GM18519 (cell line): ENCODE measurements around the gene PHACTR1.

Source experiments
- ATAC-seq: cut with Tn5 transposase; IDR thresholded peaks from one replicate; pipeline ENCODE4 v1.9.1; 2021; ENCODE audit warnings: mild to moderate bottlenecking, moderate library complexity; ENCODE audit not compliant: unreplicated experiment, low FRiP score

Gene PHACTR1

DNA sequence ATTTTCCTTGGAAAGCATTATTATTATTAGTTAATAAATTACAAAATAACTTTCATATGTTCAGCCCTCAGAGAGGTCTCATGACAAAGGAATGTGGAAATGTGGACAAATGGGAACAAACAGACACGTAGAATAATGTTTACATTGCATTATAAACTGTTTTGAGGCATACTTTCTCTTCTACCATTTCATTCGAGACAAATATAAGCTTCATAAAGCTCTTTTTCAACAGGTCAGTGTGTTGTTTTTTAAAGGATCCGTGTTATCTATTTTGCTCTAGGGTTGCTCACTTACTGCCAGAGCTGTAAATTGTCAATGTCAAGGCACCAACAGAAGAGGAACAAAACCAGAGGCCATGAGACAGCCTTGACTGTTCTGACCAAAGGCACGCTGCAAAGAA is 256.8 kb downstream of the PHACTR1 start:
- ATAC-seq, result no peak

DNA sequence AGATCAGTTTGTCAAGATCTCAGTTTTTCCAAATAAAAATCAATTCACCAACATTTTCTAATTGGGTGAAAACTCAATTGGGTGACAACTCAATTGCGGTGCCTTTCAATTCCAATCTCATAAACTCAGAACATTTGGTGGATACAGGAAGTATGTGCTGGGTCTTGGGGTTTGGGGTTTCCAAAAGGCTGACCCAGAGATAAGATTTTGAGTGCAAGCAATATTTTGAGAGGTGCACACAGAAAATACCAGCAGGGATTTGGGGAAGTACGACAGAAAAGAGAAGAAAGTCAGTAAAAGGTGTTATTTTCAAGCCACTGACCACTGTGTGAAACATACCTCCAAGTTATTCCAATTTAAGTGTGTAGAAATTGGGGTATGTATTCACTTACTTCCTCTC is 258.0 kb downstream of the PHACTR1 start:
- no peak for ATAC-seq

DNA sequence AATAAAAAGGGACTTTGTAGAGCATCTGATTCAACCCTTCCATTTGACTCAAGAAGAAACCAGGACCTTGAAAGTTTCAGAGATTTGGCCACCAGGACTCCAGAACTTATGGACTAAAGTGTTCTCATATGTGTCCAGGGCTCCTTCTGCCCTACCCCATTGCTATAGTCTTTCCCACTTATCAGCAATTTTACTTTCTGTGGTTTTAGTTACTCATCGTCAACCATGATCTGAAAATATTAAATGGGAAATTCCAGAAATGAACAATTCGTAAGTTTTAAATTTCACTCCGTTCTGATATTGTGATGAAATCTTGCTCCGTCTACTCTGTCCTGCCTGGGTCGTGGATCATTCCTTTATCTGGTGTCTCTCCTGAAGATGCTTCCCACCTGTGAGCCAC is 259.8 kb downstream of the PHACTR1 start:
- no peak for ATAC-seq

DNA sequence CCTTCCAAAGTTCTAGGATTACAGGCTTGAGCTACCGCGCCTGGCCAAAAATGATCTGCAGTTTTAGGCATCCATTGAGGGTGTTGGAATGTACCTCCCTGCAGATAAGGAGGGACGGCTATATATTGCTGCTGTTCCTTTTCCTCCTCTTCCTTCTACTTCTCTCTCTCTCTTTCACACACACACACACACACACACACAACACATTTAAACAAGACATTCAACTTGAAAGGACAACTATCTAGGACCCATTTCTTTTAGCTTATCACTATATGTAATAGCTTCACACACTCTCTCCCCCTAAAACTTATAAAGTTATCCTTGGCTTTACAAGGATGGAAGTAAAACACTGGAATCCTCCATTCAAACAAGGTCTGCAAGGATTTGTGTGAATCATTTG is 260.6 kb downstream of the PHACTR1 start:
- ATAC-seq, result no peak

DNA sequence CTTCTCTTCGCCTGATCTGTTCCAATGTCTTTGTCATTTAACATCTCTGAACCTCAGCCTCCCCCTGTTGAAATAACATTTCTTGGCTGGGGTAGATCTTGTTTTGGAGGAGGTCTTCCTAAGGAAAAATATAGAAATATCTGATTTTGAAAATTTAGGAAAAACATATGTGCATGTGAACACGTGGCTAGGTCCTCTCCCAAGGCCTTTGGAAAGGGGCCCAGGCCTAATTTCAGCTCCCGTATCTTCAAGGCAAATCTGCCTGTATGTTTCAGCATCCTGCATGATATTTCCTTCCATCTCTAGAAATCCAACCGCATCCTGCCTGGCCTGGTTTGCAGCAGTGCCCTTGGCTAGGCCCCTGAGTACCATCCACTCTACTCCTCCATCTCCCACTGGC is 261.2 kb downstream of the PHACTR1 start:
- ATAC-seq, result no peak

DNA sequence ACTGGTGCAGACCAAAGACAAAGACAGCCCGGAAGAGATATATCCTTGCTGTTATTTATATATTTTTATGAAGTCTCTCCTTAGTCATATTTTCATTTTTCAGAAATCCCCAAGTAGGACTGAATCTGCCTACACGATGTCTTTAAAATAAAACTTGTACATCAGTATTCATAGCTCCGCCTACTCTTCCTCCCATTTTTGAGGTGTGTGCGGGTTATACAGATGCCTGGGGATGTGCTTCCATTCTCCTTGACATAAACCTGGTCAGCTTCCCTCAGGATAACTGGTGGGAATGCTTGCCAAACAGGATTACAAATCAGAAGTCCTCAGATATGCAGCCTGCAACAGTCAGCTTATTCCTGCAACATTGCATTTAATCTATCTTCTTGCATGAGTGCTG is 264.2 kb downstream of the PHACTR1 start:
- ATAC-seq, result no peak

DNA sequence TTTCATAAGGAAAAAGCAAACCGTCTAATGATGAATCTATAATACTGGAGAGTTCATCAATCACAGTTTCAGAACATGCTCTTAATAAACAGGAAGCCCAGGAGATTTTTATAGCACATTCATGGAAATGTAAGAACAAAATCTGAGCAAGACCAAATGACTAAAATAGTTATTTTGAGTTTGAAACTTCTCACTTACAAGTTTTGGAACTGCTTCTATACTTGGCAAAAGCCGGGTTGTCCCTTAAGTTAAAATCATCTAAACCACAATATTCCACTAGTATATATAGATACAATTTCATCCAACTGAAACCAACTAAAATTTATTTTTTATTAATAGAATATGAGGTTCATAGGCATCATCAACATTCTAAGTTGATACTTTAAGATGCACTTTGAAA is 268.2 kb downstream of the PHACTR1 start:
- ATAC-seq, result no peak

DNA sequence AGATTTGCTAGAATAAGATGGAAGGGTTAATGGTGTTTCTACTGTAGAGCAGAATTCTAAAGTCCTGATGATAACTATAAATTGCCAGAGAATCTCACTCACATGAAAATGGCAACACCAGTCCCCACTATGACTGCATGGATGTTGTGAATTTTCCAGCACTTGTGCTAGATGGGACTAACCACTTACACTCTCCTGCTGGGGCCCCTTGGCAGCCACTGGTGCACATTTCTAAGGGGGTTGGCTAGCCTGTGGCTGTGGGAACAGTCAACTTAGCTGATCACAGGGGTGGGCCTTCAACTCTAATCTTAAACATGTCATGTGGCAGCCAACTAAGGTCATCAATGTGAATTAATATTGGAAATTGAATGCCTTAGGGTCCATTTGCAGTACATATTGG is 271.2 kb downstream of the PHACTR1 start:
- no peak for ATAC-seq

DNA sequence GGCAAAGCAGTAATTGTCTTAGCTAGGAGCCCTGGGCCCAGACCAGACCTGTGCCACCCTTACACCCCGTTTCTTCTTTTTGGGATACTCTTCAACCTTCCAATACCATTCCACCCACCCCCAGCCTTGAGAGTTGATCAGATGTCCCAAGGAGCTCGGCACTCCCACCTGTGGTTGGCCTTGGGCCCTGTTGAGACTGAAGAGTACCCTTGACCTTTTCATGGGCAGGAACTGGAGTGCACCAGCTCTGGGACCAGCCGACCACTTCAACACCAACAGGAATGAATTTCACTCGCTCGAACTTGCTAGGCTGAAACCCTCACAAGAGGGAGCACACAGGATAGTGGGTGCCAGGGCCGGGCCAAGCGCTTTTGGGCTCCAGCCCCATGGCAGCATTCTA is 273.6 kb downstream of the PHACTR1 start:
- ATAC-seq, result no peak

DNA sequence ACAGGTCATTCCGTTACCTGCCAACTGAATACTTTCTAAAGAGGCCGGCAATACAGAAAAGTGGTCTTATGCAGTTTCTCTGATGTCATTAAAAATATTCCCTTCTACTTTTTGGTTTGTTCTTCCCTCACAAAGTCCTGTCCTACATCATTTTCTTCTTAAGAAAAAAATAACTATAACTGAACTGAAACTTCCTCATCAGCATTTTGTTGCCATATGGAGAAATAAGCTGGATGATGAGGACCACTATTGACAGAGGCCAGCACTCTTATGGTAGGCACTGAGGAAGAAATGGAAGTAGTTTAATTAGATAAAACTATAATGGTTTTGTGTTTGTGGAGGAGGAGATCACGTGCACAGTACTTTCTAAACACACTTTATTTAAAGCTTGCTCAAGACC is 274.9 kb downstream of the PHACTR1 start:
- no peak for ATAC-seq

DNA sequence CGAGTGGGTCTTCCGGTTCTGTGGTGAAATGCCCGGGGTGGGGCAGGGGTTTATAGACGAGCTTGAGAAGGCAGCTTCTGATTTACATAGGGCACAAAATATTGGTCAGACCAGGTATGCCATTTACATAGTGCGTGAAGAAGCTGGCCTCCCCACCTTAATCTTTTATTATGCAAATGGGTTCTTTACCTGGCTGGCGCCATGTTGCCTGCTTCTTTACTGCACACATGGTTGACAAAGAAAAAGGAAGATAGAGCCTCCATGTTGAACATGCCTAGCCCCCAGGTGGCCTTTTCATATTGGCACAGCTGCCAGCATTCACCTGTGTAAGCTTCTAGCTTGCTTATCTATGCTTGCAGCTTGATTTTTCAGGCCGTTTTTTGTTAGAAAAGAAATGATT is 276.2 kb downstream of the PHACTR1 start:
- no peak for ATAC-seq

DNA sequence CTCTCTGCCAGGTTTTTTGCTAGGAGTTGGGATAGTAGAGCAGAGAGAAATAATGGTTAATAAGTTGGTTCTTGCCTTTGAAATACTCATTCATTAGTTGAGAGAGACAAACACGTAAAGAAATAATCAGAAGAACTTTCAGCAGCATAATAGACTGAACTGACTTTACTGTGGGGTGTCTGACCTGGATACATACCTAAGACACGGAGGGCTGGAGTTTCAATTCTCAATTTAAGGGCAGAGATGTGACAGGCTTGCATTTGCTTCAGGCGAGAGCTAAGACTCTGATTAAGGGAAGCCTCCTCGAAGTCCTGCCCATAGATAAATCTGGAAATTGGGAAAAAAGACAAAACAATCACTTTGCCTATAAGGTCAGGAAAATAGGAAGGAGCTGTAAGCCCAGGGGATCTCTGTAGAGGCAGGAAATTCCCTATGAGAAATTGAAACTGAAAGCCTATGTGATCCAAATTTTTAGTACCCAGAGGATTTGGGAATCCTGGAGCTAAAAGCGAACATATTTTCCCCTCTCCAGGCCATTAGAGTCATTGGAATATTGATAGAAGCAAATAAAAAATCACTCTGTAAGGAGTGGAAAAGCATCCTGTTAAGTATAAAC is 276.8 kb downstream of the PHACTR1 start:
- no peak for ATAC-seq

DNA sequence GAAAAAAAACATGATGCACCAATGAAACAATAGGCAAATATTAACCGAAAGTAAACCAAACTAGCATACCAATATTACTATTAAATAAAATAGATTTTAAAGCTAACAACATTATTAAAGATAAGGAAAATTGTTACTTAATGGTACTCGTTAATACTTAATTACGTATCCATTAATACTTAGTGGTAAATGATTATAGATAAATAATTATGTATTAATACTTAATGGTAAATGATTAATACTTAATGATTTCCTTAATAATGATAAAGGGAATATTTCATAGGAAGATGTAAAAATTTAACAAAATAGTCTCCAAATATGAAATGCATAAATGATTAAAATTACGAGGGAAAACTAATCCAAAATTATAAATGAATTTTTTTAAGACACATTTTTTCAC is 278.9 kb downstream of the PHACTR1 start:
- ATAC-seq, result no peak

DNA sequence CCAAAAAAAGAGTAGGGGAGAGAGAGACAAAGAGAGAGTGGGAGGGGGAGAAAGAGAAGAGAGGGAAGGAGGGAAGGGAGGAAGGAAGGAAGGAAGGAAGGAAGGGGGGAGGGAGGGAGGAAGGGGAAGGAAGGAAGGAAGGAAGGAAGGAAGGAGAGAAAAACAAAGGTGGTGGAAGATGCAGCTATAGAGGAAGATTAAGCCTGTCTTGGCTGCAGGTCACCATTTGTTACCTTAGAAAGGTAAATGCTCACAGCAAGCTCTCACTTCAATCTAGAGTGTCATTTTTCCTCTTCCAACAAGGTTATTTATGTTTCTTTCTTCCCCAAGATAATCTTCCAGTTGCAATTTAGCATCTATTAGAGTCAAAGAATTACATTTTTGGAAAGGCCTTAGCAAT is 284.0 kb downstream of the PHACTR1 start:
- no peak for ATAC-seq

DNA sequence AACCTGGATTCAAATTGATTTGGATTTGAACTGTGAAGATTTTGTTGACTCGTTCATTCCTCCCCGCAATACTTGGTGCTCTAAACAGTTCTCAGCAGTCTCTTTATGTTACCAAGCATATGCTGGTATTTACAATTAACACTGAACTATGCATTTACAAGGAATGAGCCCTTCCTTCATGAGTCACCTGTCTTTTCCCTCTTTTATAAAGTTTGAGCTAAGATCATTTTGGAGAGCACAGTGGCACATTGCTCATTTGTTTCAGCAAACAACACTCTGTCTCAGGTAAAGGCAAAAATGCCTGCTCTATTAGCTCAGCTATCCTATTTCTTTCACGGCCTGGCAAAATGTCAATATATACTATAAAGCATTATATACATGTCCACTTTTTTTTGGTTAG is 285.4 kb downstream of the PHACTR1 start:
- ATAC-seq, result no peak

DNA sequence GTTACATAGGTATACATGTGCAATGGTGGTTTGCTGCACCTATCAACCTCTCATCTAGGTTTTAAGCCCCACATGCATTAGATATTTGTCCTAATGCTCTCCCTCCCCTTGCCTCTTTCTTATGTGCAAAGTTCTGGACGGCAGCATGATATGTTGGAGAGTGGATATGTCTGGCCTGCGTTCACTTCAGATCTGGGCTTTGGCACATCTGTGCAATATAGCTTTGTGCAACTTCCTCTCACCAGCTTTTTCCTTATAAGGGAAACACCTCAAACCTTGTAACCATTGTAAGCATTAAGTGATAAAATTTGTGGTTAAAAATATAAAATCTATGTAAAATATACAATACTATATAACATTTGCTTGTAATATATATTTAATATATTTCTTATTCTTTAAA is 288.0 kb downstream of the PHACTR1 start:
- no peak for ATAC-seq

DNA sequence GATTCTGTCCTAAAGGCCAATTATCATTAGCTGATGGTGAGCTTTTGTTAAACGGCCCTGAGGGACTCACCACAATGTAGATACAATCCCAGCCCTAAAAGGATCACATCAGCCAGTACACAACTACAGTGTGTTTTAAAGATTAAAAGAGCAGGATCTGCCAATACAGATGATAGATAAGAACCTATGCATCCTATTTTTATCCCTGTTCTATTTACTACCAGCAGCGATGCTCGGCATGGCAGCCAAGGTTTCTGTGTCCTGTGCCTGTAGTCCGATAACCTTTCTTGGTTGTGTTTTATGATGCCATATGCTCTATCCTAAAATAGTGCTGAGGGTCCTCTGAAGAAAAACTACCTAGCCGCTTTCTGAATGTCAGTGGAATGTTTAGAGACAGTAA is 289.4 kb downstream of the PHACTR1 start:
- no peak for ATAC-seq

DNA sequence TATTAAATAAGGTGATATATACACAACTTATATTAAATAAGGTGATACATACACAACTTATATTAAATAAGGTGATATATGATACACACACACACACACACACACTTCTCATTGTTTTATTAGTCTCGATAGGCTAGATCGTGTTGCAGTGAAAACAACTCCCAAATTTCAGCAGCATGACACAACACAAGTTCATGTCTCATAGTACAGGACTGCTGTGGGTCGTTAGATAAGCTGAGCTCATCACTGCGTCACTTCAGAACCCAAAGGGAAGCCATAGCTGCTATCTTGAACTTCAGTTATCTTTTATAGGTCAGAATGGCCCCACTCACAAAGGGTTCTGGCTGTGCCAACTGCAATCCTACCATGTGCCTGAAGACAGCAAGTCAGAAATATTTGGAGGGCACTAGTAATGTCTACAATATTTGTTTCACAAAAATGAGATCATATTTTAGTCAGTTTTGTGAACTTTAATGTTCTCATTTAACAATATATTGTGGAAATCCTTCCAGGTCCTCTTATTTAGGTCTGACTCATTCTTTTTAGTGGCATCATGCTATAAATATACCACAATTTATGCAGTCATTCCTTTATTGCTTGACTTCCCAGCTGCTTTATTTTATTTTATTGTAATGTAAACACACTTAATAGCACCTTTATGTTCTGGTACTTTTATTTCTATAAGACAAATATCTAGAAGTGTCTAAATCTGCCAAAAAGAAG is 290.2 kb downstream of the PHACTR1 start:
- ATAC-seq, result no peak

DNA sequence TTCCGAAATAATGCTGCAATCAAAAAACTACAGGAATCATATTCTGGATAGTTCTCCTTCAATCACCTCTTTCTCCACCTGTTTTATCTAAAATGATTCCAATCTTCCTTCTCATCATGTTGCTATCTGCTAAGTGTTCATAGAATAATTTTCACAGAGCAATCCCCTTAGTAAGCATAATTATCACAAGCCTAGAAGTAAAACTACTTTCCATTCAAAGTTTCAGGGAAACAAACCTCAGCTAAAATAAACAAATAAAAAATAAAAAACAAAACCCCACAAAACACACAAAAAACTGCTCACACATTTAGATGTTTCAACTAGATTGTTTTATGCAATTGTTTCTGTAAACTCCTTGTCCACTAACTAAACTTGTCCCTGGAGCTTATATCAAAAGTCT is 291.2 kb downstream of the PHACTR1 start:
- no peak for ATAC-seq

DNA sequence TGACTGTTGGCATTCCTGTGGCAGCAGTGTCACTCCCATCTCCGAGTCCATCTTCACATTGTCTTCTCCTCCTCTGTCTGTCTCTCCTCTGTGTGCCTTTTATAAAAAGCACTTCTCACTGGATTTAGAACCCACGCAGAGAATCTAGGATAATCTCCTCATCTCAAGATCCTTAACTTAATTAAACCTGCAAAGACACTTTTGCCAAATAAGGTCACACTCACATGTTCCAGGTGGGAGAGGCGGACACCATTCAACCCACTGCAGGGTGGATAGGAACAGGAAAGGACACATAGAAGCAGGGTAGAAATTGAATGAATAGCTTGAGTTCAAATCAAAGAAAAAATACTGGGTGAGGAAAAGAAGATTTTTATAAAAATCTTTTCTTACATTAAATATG is 292.5 kb downstream of the PHACTR1 start:
- no peak for ATAC-seq

DNA sequence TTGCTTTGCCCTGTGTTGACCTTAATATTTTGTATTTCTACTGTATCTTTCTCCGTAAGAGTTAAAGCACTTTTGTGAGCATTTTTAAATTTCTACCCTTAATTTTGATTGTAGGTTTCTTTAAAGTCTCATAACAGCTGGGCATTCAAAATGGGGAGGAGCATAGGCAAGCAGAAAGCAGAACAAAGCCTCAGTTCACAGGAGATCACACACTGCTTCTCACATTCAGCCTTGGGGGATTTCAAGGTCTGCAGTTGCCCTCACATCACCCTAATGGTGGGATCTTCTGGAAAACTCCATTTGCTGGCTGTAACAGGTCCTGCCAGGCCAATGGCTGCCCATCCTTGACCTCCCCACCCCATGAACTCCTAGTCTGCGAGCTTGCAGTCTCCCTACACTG is 292.9 kb downstream of the PHACTR1 start:
- ATAC-seq, result no peak

DNA sequence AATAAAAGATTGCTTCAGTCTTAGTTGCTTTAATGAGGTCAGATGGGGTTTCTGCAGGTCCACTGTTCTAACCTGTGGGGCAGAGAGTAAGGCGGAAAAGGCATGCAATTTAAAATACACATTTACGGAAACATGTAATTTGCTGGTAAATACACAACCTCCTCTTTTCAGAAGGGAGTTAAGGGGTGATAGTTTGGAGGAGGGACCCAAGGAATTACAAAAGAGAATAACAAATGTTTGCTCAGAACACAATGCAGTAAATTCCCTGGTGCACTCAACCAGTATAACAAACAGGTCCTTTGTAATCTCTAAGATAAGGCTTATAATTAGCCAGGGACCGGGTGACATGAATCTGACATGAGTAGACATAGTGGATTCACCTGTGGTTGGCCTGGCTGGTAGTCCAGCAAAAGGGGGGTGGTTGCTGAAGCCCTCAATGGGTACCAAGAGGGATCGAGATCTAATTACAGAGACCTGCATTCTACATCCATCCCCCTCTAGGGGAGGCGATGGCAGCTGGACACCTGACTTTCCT is 295.1 kb downstream of the PHACTR1 start:
- ATAC-seq, result no peak
